GM23248 (cell line): ENCODE results near the gene RAB24. TPM values are rescaled to one million over a fixed set of nuclear protein-coding genes. Genes with fewer than 3 reads are reported as not detected.

Experiments
- DNase-seq: peaks from one replicate; pipeline ENCODE4 v3.0.0-alpha.2; 2015
- H2AFZ ChIP-seq: fragments of 200-600 bp; sonication (generic); 2 replicates; pipeline ENCODE4 v1.6.1; 2016; ENCODE audit warnings: antibody characterized with exemption
- H3F3A ChIP-seq: fragments of 200-600 bp; sonication (generic); 2 replicates; pipeline ENCODE4 v1.6.1; 2016; ENCODE audit warnings: mild to moderate bottlenecking, antibody characterized with exemption, mixed run types; ENCODE audit not compliant: insufficient read depth
- H3K27ac ChIP-seq: fragments of 200-600 bp; sonication (generic); 2 replicates; pipeline ENCODE4 v1.5.1; 2016; ENCODE audit warnings: mild to moderate bottlenecking
- H3K27me3 ChIP-seq: fragments of 200-600 bp; sonication (generic); replicated peaks from 2 replicates; pipeline ENCODE4 v1.6.1; 2016; ENCODE audit warnings: mild to moderate bottlenecking; ENCODE audit not compliant: insufficient read depth
- H3K36me3 ChIP-seq: fragments of 200-600 bp; sonication (generic); 2 replicates; pipeline ENCODE4 v1.6.1; 2016; ENCODE audit warnings: low read depth, mild to moderate bottlenecking
- H3K4me1 ChIP-seq: fragments of 200-600 bp; sonication (generic); 2 replicates; pipeline ENCODE4 v1.6.1; 2016; ENCODE audit warnings: mild to moderate bottlenecking; ENCODE audit not compliant: insufficient read depth
- H3K4me2 ChIP-seq: fragments of 200-600 bp; sonication (generic); one replicate; pipeline ENCODE4 v1.6.1; 2016; ENCODE audit warnings: mild to moderate bottlenecking; ENCODE audit not compliant: unreplicated experiment
- H3K4me3 ChIP-seq: fragments of 200-600 bp; sonication (generic); 2 replicates; pipeline ENCODE4 v1.5.1; 2016; ENCODE audit warnings: mild to moderate bottlenecking
- H3K79me2 ChIP-seq: fragments of 200-600 bp; sonication (generic); 2 replicates; pipeline ENCODE4 v1.6.1; 2016; ENCODE audit warnings: mild to moderate bottlenecking; ENCODE audit not compliant: insufficient read depth
- H3K9ac ChIP-seq: fragments of 200-600 bp; sonication (generic); 2 replicates; pipeline ENCODE4 v1.6.1; 2016; ENCODE audit warnings: mild to moderate bottlenecking
- H3K9me2 ChIP-seq: fragments of 200-600 bp; sonication (generic); 2 replicates; pipeline ENCODE4 v1.6.1; 2016; ENCODE audit warnings: mixed run types, mild to moderate bottlenecking, moderate library complexity; ENCODE audit not compliant: insufficient read depth
- H3K9me3 ChIP-seq: fragments of 200-600 bp; sonication (generic); one replicate; pipeline ENCODE4 v1.6.1; 2017; ENCODE audit warnings: low read depth
- H4K20me1 ChIP-seq: fragments of 200-600 bp; sonication (generic); 2 replicates; pipeline ENCODE4 v1.6.0; 2016; ENCODE audit not compliant: insufficient read depth
- EZH2 ChIP-seq: fragments of 200-600 bp; sonication (generic); IDR thresholded peaks from 2 replicates; pipeline ENCODE4 v1.6.1; 2018; ENCODE audit warnings: antibody characterized with exemption, mild to moderate bottlenecking; ENCODE audit not compliant: insufficient read depth, poor library complexity, severe bottlenecking
- EZH2phosphoT487 ChIP-seq: fragments of 200-600 bp; sonication (generic); IDR thresholded peaks from 2 replicates; pipeline ENCODE4 v1.6.1; 2018; ENCODE audit warnings: antibody characterized with exemption, moderate library complexity, mild to moderate bottlenecking, low read depth; ENCODE audit not compliant: insufficient read depth
- WGBS, 2 experiments: methylation state at CpG; one replicate each; pipeline ENCODE4 v1.1.6; 2015 to 2017; ENCODE audit warnings: low lambda C conversion rate in 2 of 2, low coverage in 1 of 2; ENCODE audit errors: missing lambda C conversion rate in 2 of 2; 5-methylcytosine and 5-hydroxymethylcytosine counted together
- in situ Hi-C: fragments of 300-500 bp; cut with MboI; formaldehyde crosslinking; loops from 2 replicates; pipeline ENCODE4 v1.15.0; 2020
- polyA plus RNA-seq: library from polyadenylated mRNA; unstranded; fragments of >200 nt; fragmentation: Nextera tagmentation; extraction: Ambion mirVana; gene quantifications from 2 replicates; pipeline ENCODE4 v1.2.1, GENCODE V29; 2016
- total RNA-seq: library from RNA; depleted of rRNA; stranded (reverse); fragments of >200 nt; shearing (Covaris generic); gene quantifications from 2 replicates; pipeline ENCODE4 v1.2.3, GENCODE V29; 2014

Gene RAB24
- total and polyA plus RNA-seq, 2 experiments from 2014 or later = 28.9 to 31.5 TPM

DNA sequence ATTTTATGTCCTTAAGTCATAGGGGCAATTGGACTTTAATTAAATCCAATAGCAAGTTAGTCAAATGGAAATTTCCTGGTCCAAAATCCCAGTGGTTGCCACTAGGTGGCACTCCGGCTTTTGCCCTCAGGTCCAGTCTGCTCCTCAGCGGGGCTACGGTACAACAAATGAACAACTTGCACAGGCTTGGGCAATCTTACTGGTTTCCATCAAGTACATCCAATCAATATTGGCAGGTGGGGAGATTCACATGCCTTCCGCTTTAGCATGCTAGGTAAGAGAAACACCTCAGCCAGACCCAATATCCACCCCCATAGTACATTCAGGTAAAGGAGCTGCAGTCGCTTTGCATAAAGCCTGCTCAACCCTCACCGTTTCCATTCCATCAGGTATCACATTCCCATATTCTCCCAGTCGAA lies 14.4 kb upstream of the RAB24 start:
- no peak overlapping the region for H3K4me3 ChIP-seq
- peak; percentile 82 for DNase-seq
- 29 to 32% methylated on average over 7 of the region's 7 CpGs for WGBS, 2 experiments
- no peak overlapping the region for H3K9ac ChIP-seq
- H3K36me3 ChIP-seq = no peaks in the 10 kb centered on the region
- no peak overlapping the region for H3K27ac ChIP-seq
- no peaks in the 10 kb centered on the region for H3K27me3 ChIP-seq
- H3K9me3 ChIP-seq = no peaks in the 10 kb centered on the region
- no peaks in the 10 kb centered on the region for H3K4me1 ChIP-seq
- TF ChIP-seq EZH2 = no peak
- no peak for TF ChIP-seq EZH2phosphoT487
- H3F3A ChIP-seq = no peaks in the 10 kb centered on the region; the same call in 1 of the 2 replicates
- in situ Hi-C loops = no loop called here
- no peak overlapping the region for H2AFZ ChIP-seq
- no peaks in the 10 kb centered on the region for H3K79me2 ChIP-seq
- no peaks in the 10 kb centered on the region for H3K9me2 ChIP-seq
- H4K20me1 ChIP-seq = no peaks in the 10 kb centered on the region
- H3K4me2 ChIP-seq = no peak overlapping the region

GRCh38 chr5:177316005-177316404 lies 12.5 kb upstream of the RAB24 start:
- no peak for DNase-seq
- TF ChIP-seq EZH2phosphoT487 (no peak), EZH2 (no peak)
- peaks cover under 1% of the 10 kb centered on the region for H3K79me2 ChIP-seq
- no peak overlapping the region for H3K4me3 ChIP-seq
- H4K20me1 ChIP-seq = no peaks in the 10 kb centered on the region
- no peaks in the 10 kb centered on the region for H3K9me3 ChIP-seq
- H2AFZ ChIP-seq = no peak overlapping the region
- H3K27ac ChIP-seq = no peak overlapping the region
- no peaks in the 10 kb centered on the region for H3K36me3 ChIP-seq
- H3K9ac ChIP-seq = no peak overlapping the region
- peaks cover 3% of the 10 kb centered on the region; the same call in 1 of the 2 replicates for H3K4me1 ChIP-seq
- 96 to 97% methylated on average over 3 of the region's 3 CpGs for WGBS, 2 experiments
- H3K27me3 ChIP-seq = no peaks in the 10 kb centered on the region
- no peaks in the 10 kb centered on the region; the same call in 1 of the 2 replicates for H3F3A ChIP-seq
- H3K9me2 ChIP-seq = no peaks in the 10 kb centered on the region
- in situ Hi-C loops = no loop called here
- no peak overlapping the region for H3K4me2 ChIP-seq

GRCh38 chr5:177315411-177315810 lies 11.9 kb upstream of the RAB24 start:
- H3K9me2 ChIP-seq = no peaks in the 10 kb centered on the region
- H3K4me3 ChIP-seq = no peak overlapping the region
- no peak overlapping the region for H3K9ac ChIP-seq
- no peaks in the 10 kb centered on the region for H4K20me1 ChIP-seq
- in situ Hi-C loops = no loop called here
- H2AFZ ChIP-seq = no peak overlapping the region
- 67 to 83% methylated on average over 4 to 7 of the region's 7 CpGs for WGBS, 2 experiments
- peaks cover 3% of the 10 kb centered on the region; the same call in 1 of the 2 replicates for H3K4me1 ChIP-seq
- peaks cover 7% of the 10 kb centered on the region for H3K79me2 ChIP-seq
- no peaks in the 10 kb centered on the region; the same call in 1 of the 2 replicates for H3F3A ChIP-seq
- no peak for TF ChIP-seq EZH2phosphoT487
- TF ChIP-seq EZH2 = no peak
- DNase-seq = no peak
- no peak overlapping the region for H3K27ac ChIP-seq
- H3K36me3 ChIP-seq = no peaks in the 10 kb centered on the region
- H3K9me3 ChIP-seq = no peaks in the 10 kb centered on the region
- H3K4me2 ChIP-seq = no peak overlapping the region
- H3K27me3 ChIP-seq = no peaks in the 10 kb centered on the region

DNA sequence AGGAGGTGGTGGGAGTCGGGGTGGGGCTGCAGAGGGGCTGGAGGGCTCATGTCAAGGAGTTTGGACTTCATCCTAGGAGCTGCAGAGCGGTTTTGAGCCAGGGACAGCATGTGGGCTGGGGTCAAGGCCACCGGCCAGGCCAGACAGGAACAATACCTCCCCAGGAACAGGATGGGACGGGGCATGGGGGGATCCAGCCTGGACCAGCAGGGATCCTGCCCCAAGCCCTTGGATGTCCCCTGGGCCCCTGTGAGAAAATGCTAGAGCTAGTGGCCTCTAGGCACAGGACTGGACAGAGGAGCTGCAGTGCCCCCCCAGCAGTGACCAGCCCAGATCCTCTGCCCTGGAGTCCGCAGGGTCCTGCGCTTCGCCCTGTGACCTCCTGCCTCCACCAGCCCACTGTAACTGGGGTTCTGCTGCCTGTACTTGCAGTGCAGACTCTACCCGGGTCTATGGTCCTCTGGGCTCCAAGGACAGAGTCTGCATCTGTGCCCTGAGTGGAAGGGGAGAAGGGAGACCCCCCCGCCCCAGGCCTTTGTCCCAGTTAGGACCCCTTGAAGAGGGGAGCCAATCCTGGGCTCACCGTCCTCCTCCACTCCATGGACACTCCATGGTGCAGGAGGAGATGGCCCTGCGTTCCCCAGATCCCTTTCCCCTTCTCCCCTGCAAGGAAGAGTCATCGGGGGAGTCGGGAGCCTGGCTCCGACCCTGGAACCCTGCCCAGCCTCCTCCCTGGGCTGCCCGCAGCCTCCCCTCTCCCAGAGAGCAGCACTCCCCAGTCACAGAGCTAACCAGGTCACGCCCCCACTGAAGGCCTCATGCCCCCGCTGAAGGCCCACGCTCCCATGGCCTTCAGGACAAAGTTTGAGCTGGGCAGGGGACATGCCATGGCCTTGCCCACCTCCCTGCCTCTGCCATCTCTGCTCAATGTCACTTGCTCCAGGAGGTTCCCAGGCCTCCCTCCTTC lies 11.1 kb upstream of the RAB24 start:
- Histone ChIP-seq H3K27me3 (no peaks in the 10 kb centered on the region), H3K9ac (no peak overlapping the region), H3K9me2 (no peaks in the 10 kb centered on the region), H3K4me2 (no peak overlapping the region), H3K4me1 (peaks cover 3% of the 10 kb centered on the region; the same call in 1 of the 2 replicates), H3K4me3 (no peak overlapping the region), H3F3A (no peaks in the 10 kb centered on the region; the same call in 1 of the 2 replicates), H2AFZ (no peak overlapping the region), H3K79me2 (peaks cover 14% of the 10 kb centered on the region), H3K27ac (no peak overlapping the region), H3K9me3 (no peaks in the 10 kb centered on the region), H3K36me3 (no peaks in the 10 kb centered on the region), H4K20me1 (no peaks in the 10 kb centered on the region)
- WGBS, 2 experiments = 83 to 86% methylated on average over 17 to 18 of the region's 18 CpGs
- in situ Hi-C loops = no loop called here
- TF ChIP-seq EZH2phosphoT487 (no peak), EZH2 (no peak)
- DNase-seq = no peak
